PC-9 (cell line): ENCODE measurements around the gene CDK5RAP2. TPM values are rescaled to one million over a fixed set of nuclear protein-coding genes. Genes with fewer than 3 reads are reported as not detected.

ENCODE experiments used
- BruUV-seq: library from RNA; stranded (reverse); fragments of 400-500 nt; replicated peaks from 2 replicates; lab custom pipeline; 2021; lab: Mats Ljungman, UMichigan
- CTCF ChIA-PET: fragments of 300-600 bp; sonication (Branson Sonifier 250); formaldehyde crosslinking; loops from one replicate; lab custom pipeline; 2022; ENCODE audit warnings: antibody characterized with exemption; lab: Charles Lee
- POLR2A ChIA-PET: fragments of 300-600 bp; sonication (Branson Sonifier 250); formaldehyde crosslinking; loops from one replicate; lab custom pipeline; 2022; ENCODE audit warnings: antibody characterized with exemption; ENCODE audit not compliant: unreplicated experiment; lab: Charles Lee
- DNase-seq, 2 experiments: peaks; one replicate each; pipeline versions ENCODE4 v3.0.0 to v3.0.0-alpha.2; 2015 to 2022; ENCODE audit warnings: mixed read lengths in 1 of 2
- H2AFZ ChIP-seq: fragments of 200-600 bp; sonication (generic); 2 replicates; pipeline ENCODE4 v1.8.1; 2017; ENCODE audit warnings: antibody characterized with exemption
- H3F3A ChIP-seq: fragments of 200-600 bp; sonication (generic); 2 replicates; pipeline ENCODE4 v1.8.1; 2017; ENCODE audit warnings: antibody characterized with exemption, mild to moderate bottlenecking, low read depth; ENCODE audit not compliant: insufficient read depth
- H3K27ac ChIP-seq: fragments of 200-600 bp; sonication (generic); 2 replicates; pipeline ENCODE4 v1.6.1; 2016; ENCODE audit warnings: mixed run types
- H3K27me3 ChIP-seq: fragments of 200-600 bp; sonication (generic); 2 replicates; pipeline ENCODE4 v1.6.1; 2016; ENCODE audit warnings: low read depth, mixed run types; ENCODE audit not compliant: insufficient read depth
- H3K36me3 ChIP-seq: fragments of 200-600 bp; sonication (generic); 2 replicates; pipeline ENCODE4 v1.6.1; 2016; ENCODE audit warnings: low read depth, mixed run types
- H3K4me1 ChIP-seq: fragments of 200-600 bp; sonication (generic); replicated peaks from 2 replicates; pipeline ENCODE4 v1.6.1; 2016; ENCODE audit warnings: mixed run types; ENCODE audit not compliant: insufficient read depth
- H3K4me2 ChIP-seq: fragments of 200-600 bp; sonication (generic); 2 replicates; pipeline ENCODE4 v1.6.1; 2017; ENCODE audit warnings: mixed run types
- H3K4me3 ChIP-seq: fragments of 200-600 bp; sonication (generic); 2 replicates; pipeline ENCODE4 v1.6.1; 2016; ENCODE audit warnings: mixed run types
- H3K79me2 ChIP-seq: fragments of 200-600 bp; sonication (generic); 2 replicates; pipeline ENCODE4 v1.6.1; 2017; ENCODE audit warnings: low read depth, mixed run types
- H3K9me2 ChIP-seq: fragments of 200-600 bp; sonication (generic); 2 replicates; pipeline ENCODE4 v1.8.1; 2017; ENCODE audit warnings: mild to moderate bottlenecking; ENCODE audit not compliant: insufficient read depth
- H3K9me3 ChIP-seq: fragments of 200-600 bp; sonication (generic); 2 replicates; pipeline ENCODE4 v1.8.1; 2016; ENCODE audit warnings: low read depth; ENCODE audit not compliant: insufficient read depth
- H4K20me1 ChIP-seq: fragments of 200-600 bp; sonication (generic); 2 replicates; pipeline ENCODE4 v1.8.1; 2017; ENCODE audit not compliant: insufficient read depth
- CTCF ChIP-seq: fragments of 200-600 bp; sonication (generic); conservative IDR thresholded peaks from 2 replicates; pipeline ENCODE4 v1.6.1; 2017; ENCODE audit warnings: mixed run types, antibody characterized with exemption, mild to moderate bottlenecking, moderate library complexity
- EZH2 ChIP-seq: fragments of 200-600 bp; sonication (generic); IDR thresholded peaks from 2 replicates; pipeline ENCODE4 v1.8.0; 2017; ENCODE audit warnings: antibody characterized with exemption, low read depth
- intact Hi-C: fragments of 100-400 bp; cut with micrococcal nuclease; formaldehyde crosslinking; loops from one replicate; pipeline ENCODE4 v1.10.0; 2022; ENCODE audit not compliant: unreplicated experiment
- total RNA-seq: library from RNA; stranded (reverse); gene quantifications from 2 replicates; pipeline ENCODE4 v1.2.3, GENCODE V29; 2021

CDK5RAP2 gene
- total RNA-seq, 1 experiment from 2014 or later = 113 TPM

- no peaks in the 10 kb centered on the region for H4K20me1 ChIP-seq
- H3K9me3 ChIP-seq = no peaks in the 10 kb centered on the region
- H3K4me3 ChIP-seq = no peak overlapping the region
- intact Hi-C loops = no loop called here
- no peak overlapping the region for H3K27ac ChIP-seq
- H3K4me1 ChIP-seq = no peaks in the 10 kb centered on the region
- no peak overlapping the region for H2AFZ ChIP-seq
- no TSS peak for BruUV-seq
- ChIA-PET POLR2A (no interaction called here), CTCF (interaction anchor here (0.6 kb wide), 1 partner anchor 32 kb away, joined by 8 read pairs; no protein-coding TSS in a partner anchor)
- no peaks in the 10 kb centered on the region for H3K9me2 ChIP-seq
- no peak for TF ChIP-seq EZH2
- TF ChIP-seq CTCF = no peak
- H3K4me2 ChIP-seq = no peak overlapping the region
- no peak for DNase-seq
- no peaks in the 10 kb centered on the region for H3F3A ChIP-seq
- H3K36me3 ChIP-seq = no peaks in the 10 kb centered on the region
- no peaks in the 10 kb centered on the region for H3K79me2 ChIP-seq
- no peaks in the 10 kb centered on the region for H3K27me3 ChIP-seq
Measured at GRCh38 chr9:120383611-120383998, 196.4 kb downstream of the CDK5RAP2 start.

- H3F3A ChIP-seq = no peaks in the 10 kb centered on the region
- intact Hi-C loops = no loop called here
- no peak for DNase-seq
- no peak overlapping the region for H3K27ac ChIP-seq
- H3K9me3 ChIP-seq = no peaks in the 10 kb centered on the region
- TF ChIP-seq CTCF (no peak), EZH2 (no peak)
- H3K4me2 ChIP-seq = no peak overlapping the region
- H2AFZ ChIP-seq = no peak overlapping the region
- no peak overlapping the region for H3K4me3 ChIP-seq
- CTCF ChIA-PET = no interaction called here
- POLR2A ChIA-PET = interaction anchor here (0.6 kb wide), 1 partner anchor 799 kb away, joined by 5 read pairs; no protein-coding TSS in a partner anchor
- no peaks in the 10 kb centered on the region for H3K4me1 ChIP-seq
- no peaks in the 10 kb centered on the region for H3K36me3 ChIP-seq
- H3K27me3 ChIP-seq = no peaks in the 10 kb centered on the region
- H3K9me2 ChIP-seq = no peaks in the 10 kb centered on the region
- H3K79me2 ChIP-seq = no peaks in the 10 kb centered on the region
- no TSS peak for BruUV-seq
- H4K20me1 ChIP-seq = no peaks in the 10 kb centered on the region
Measured at GRCh38 chr9:120382453-120382852, 197.5 kb downstream of the CDK5RAP2 start.

GRCh38 chr9:120381839-120382238 is 198.1 kb downstream of the CDK5RAP2 start:
- Histone ChIP-seq H3K36me3 (no peaks in the 10 kb centered on the region), H3K27me3 (no peaks in the 10 kb centered on the region), H3K4me2 (no peak overlapping the region), H3K4me1 (no peaks in the 10 kb centered on the region), H3F3A (no peaks in the 10 kb centered on the region), H3K9me2 (no peaks in the 10 kb centered on the region), H2AFZ (no peak overlapping the region), H4K20me1 (no peaks in the 10 kb centered on the region), H3K79me2 (no peaks in the 10 kb centered on the region), H3K9me3 (no peaks in the 10 kb centered on the region), H3K27ac (no peak overlapping the region), H3K4me3 (no peak overlapping the region)
- TF ChIP-seq EZH2 = no peak
- no peak for TF ChIP-seq CTCF
- intact Hi-C loops = no loop called here
- ChIA-PET CTCF (no interaction called here), POLR2A (no interaction called here)
- BruUV-seq = no TSS peak
- DNase-seq = no peak
